Neural progenitor cell (in vitro differentiated cells): ENCODE measurements around the gene RNF38.

Source experiments
- CTCF ChIP-seq: fragments of 200-600 bp; sonication (generic); IDR thresholded peaks from 2 replicates; pipeline ENCODE4 v1.5.1; 2017; ENCODE audit warnings: antibody characterized with exemption, mild to moderate bottlenecking
- EZH2phosphoT487 ChIP-seq: fragments of 200-600 bp; sonication (generic); IDR thresholded peaks from 2 replicates; pipeline ENCODE4 v1.6.1; 2017; ENCODE audit warnings: antibody characterized with exemption

- TF ChIP-seq CTCF: no peak
- no peak for TF ChIP-seq EZH2phosphoT487
Measured at GRCh38 chr9:36301227-36301626, 98.8 kb downstream of the RNF38 start.
